ENCODE data around the gene SYNRG.

SYNRG gene

GRCh38 chr17:37546302-37546701 is 62.9 kb downstream of the SYNRG start:
- Mint-ChIP-seq H3K4me3 (peak overlapping the region in 1 of 3 experiments; percentile 19), H3K9me3 (no peaks in the 10 kb centered on the region), H3K27me3 (ENCODE audit: low read depth) (no peaks in the 10 kb centered on the region), H3K36me3 (ENCODE audit: low read depth) (peaks cover 34% of the 10 kb centered on the region), H3K27ac (peak overlapping the region; percentile 68 to 92 (median 71)), H3K4me1 (peaks cover 50% of the 10 kb centered on the region)
- no peak for TF ChIP-seq CTCF (IDR thresholded peaks at IDR 0.05; ENCODE audit: unreplicated experiment in 3 of 3)

GRCh38 chr17:37545486-37545885 is 63.7 kb downstream of the SYNRG start:
- H3K4me1 Mint-ChIP-seq: peaks cover 42% of the 10 kb centered on the region
- peaks cover 36% of the 10 kb centered on the region for H3K36me3 Mint-ChIP-seq (ENCODE audit: low read depth)
- no peaks in the 10 kb centered on the region for H3K27me3 Mint-ChIP-seq (ENCODE audit: low read depth)
- H3K27ac Mint-ChIP-seq: peak overlapping the region in 1 of 3 experiments; percentile 92
- no peak for TF ChIP-seq CTCF (IDR thresholded peaks at IDR 0.05; ENCODE audit: unreplicated experiment in 3 of 3)
- no peaks in the 10 kb centered on the region for H3K9me3 Mint-ChIP-seq
- H3K4me3 Mint-ChIP-seq: no peak overlapping the region

- TF ChIP-seq CTCF (IDR thresholded peaks at IDR 0.05; ENCODE audit: unreplicated experiment in 3 of 3): no peak
- no peaks in the 10 kb centered on the region for H3K27me3 Mint-ChIP-seq (ENCODE audit: low read depth)
- H3K36me3 Mint-ChIP-seq (ENCODE audit: low read depth): peaks cover 42% of the 10 kb centered on the region
- H3K4me1 Mint-ChIP-seq: peaks cover 34% of the 10 kb centered on the region
- peak overlapping the region; percentile 26 to 64 (median 40) for H3K27ac Mint-ChIP-seq
- H3K4me3 Mint-ChIP-seq: no peak overlapping the region
- H3K9me3 Mint-ChIP-seq: no peaks in the 10 kb centered on the region
Measured at GRCh38 chr17:37543637-37544052, 65.6 kb downstream of the SYNRG start.

GRCh38 chr17:37541880-37542660 is 67.1 kb downstream of the SYNRG start:
- Mint-ChIP-seq H3K9me3 (no peaks in the 10 kb centered on the region), H3K4me3 (no peak overlapping the region), H3K27ac (no peak overlapping the region), H3K27me3 (ENCODE audit: low read depth) (no peaks in the 10 kb centered on the region), H3K36me3 (ENCODE audit: low read depth) (peaks cover 55% of the 10 kb centered on the region), H3K4me1 (peaks cover 22% of the 10 kb centered on the region)
- TF ChIP-seq CTCF (IDR thresholded peaks at IDR 0.05; ENCODE audit: unreplicated experiment in 3 of 3): no peak

- H3K36me3 Mint-ChIP-seq (ENCODE audit: low read depth): peaks cover 71% of the 10 kb centered on the region
- no peak overlapping the region for H3K4me3 Mint-ChIP-seq
- TF ChIP-seq CTCF (IDR thresholded peaks at IDR 0.05; ENCODE audit: unreplicated experiment in 3 of 3): no peak
- no peaks in the 10 kb centered on the region for H3K9me3 Mint-ChIP-seq
- H3K4me1 Mint-ChIP-seq: peaks cover 9% of the 10 kb centered on the region
- no peak overlapping the region for H3K27ac Mint-ChIP-seq
- no peaks in the 10 kb centered on the region for H3K27me3 Mint-ChIP-seq (ENCODE audit: low read depth)
Measured at GRCh38 chr17:37538981-37539659, 70.1 kb downstream of the SYNRG start.
